HCT116 (cell line): ENCODE results near the gene TMEM164. TPM values are rescaled to one million over a fixed set of nuclear protein-coding genes. Genes with fewer than 3 reads are reported as not detected.

ENCODE experiments used
- ATAC-seq: fragments of 200-7000 bp; cut with Tn5 transposase; 2 replicates; pipeline ENCODE4 v1.9.1; 2020; ENCODE audit warnings: mild to moderate bottlenecking, moderate library complexity
- BruUV-seq: library from RNA; stranded (reverse); fragments of 400-500 nt; replicated peaks from 2 replicates; lab custom pipeline; 2021; lab: Mats Ljungman, UMichigan
- CTCF ChIA-PET: fragments of 300-600 bp; sonication (Branson Sonifier 250); formaldehyde crosslinking; loops from one replicate; lab custom pipeline; 2021; ENCODE audit warnings: antibody characterized with exemption; lab: Charles Lee
- POLR2A ChIA-PET: fragments of 300-600, 350-600 bp; sonication (Branson Sonifier 250); formaldehyde crosslinking; loops from one replicate; lab custom pipeline; 2021; ENCODE audit warnings: antibody characterized with exemption; lab: Charles Lee
- RAD21 ChIA-PET, 2 experiments: fragments of 300-600 bp; sonication (Branson Sonifier 250); formaldehyde crosslinking; loops; one replicate each; lab custom pipeline; 2023; ENCODE audit warnings: low total read pairs in 2 of 2; ENCODE audit not compliant: uncharacterized antibody in 2 of 2, unreplicated experiment in 2 of 2, low non-redundant PET in 1 of 2; lab: Charles Lee
- DNase-seq: peaks from one replicate; pipeline ENCODE4 v3.0.0-alpha.2; 2010; ENCODE audit warnings: low read depth, low spot score
- H2AFZ ChIP-seq: fragments of 200-600 bp; shearing (Covaris generic), sonication (generic); 2 replicates; pipeline ENCODE4 v1.6.1; 2017; ENCODE audit warnings: low read depth, mixed run types, mixed read lengths, antibody characterized with exemption, low read length; ENCODE audit not compliant: poor library complexity, severe bottlenecking
- H3K27ac ChIP-seq: 2 replicates; pipeline ENCODE4 v1.5.1; 2012; ENCODE audit warnings: low read depth, low read length
- H3K27me3 ChIP-seq: fragments of 200-600 bp; sonication (generic); 2 replicates; pipeline ENCODE4 v1.6.1; 2016; ENCODE audit warnings: mixed run types, low read length, mixed read lengths; ENCODE audit not compliant: insufficient read depth
- H3K36me3 ChIP-seq, 2 experiments: fragments of 200-500 bp in 1 of 2; fragments of 200-600 bp in 1 of 2; sonication (Bioruptor generic) in 1 of 2; sonication (generic) in 1 of 2; 2 replicates each; pipeline versions ENCODE4 v1.5.1 to v1.6.1; 2014 to 2016; ENCODE audit warnings: low read length in 2 of 2, inconsistent platforms in 1 of 2, mixed read lengths in 1 of 2, mixed run types in 1 of 2; ENCODE audit not compliant: insufficient read depth in 2 of 2, control insufficient read depth in 1 of 2
- H3K4me1 ChIP-seq, 2 experiments: fragments of 200-600 bp in 1 of 2; sonication (generic) in 1 of 2; 2 replicates each; pipeline versions ENCODE4 v1.5.1 to v1.6.1; 2012 to 2017; ENCODE audit warnings: low read length in 2 of 2, inconsistent platforms in 1 of 2, mild to moderate bottlenecking in 1 of 2, mixed read lengths in 1 of 2, mixed run types in 1 of 2, moderate library complexity in 1 of 2; ENCODE audit not compliant: insufficient read depth in 2 of 2, control insufficient read depth in 1 of 2
- H3K4me2 ChIP-seq: fragments of 200-600 bp; sonication (generic); 2 replicates; pipeline ENCODE4 v1.6.1; 2017; ENCODE audit warnings: mixed run types, low read length, mixed read lengths
- H3K4me3 ChIP-seq, 2 experiments: fragments of 200-600 bp in 1 of 2; sonication (generic) in 1 of 2; replicated peaks in 1 of 2; 2 replicates each; pipeline ENCODE4 v1.5.1; 2011 to 2016; ENCODE audit warnings: low read length in 2 of 2, control low read depth in 1 of 2, low read depth in 1 of 2, mild to moderate bottlenecking in 1 of 2, mixed read lengths in 1 of 2, mixed run types in 1 of 2
- H3K79me2 ChIP-seq: fragments of 200-600 bp; sonication (generic); 2 replicates; pipeline ENCODE4 v1.6.1; 2017; ENCODE audit warnings: mild to moderate bottlenecking, mixed run types, low read length, moderate library complexity, mixed read lengths; ENCODE audit not compliant: insufficient read depth
- H3K9ac ChIP-seq: fragments of 200-600 bp; sonication (generic); 2 replicates; pipeline ENCODE4 v1.6.1; 2016; ENCODE audit warnings: low read length, mixed read lengths
- H3K9me2 ChIP-seq: fragments of 200-600 bp; sonication (generic), shearing (Covaris generic); 2 replicates; pipeline ENCODE4 v1.6.1; 2017; ENCODE audit warnings: mixed run types, mild to moderate bottlenecking, moderate library complexity; ENCODE audit not compliant: insufficient read depth
- H3K9me3 ChIP-seq, 2 experiments: fragments of 200-500 bp in 1 of 2; fragments of 200-600 bp in 1 of 2; sonication (Bioruptor generic) in 1 of 2; sonication (generic) in 1 of 2; 2 replicates each; pipeline ENCODE4 v1.6.1; 2014 to 2017; ENCODE audit warnings: low read length in 2 of 2, mixed read lengths in 2 of 2, inconsistent platforms in 1 of 2, low read depth in 1 of 2, mild to moderate bottlenecking in 1 of 2, mixed run types in 1 of 2, moderate library complexity in 1 of 2; ENCODE audit not compliant: control insufficient read depth in 1 of 2, insufficient read depth in 1 of 2
- H4K20me1 ChIP-seq: fragments of 200-600 bp; sonication (generic), shearing (Covaris generic); 2 replicates; pipeline ENCODE4 v1.6.1; 2017; ENCODE audit warnings: mixed run types, mild to moderate bottlenecking, moderate library complexity; ENCODE audit not compliant: insufficient read depth
- CBX3 ChIP-seq: IDR thresholded peaks from 2 replicates; pipeline ENCODE4 v1.6.1; 2012; ENCODE audit warnings: low read depth
- CEBPB ChIP-seq: IDR thresholded peaks from 2 replicates; pipeline ENCODE4 v1.6.1; 2012; ENCODE audit warnings: low read depth
- EGR1 ChIP-seq: IDR thresholded peaks from 2 replicates; pipeline ENCODE4 v1.6.1; 2012; ENCODE audit warnings: low read depth
- ELF1 ChIP-seq: IDR thresholded peaks from 2 replicates; pipeline ENCODE4 v1.6.1; 2012; ENCODE audit warnings: low read depth, borderline replicate concordance
- EZH2 ChIP-seq: fragments of 200-600 bp; sonication (generic); IDR thresholded peaks from 2 replicates; pipeline ENCODE4 v1.6.1; 2017; ENCODE audit warnings: antibody characterized with exemption, mixed run types
- EZH2phosphoT487 ChIP-seq: fragments of 200-600 bp; IDR thresholded peaks from 2 replicates; pipeline ENCODE4 v1.6.1; 2018; ENCODE audit warnings: antibody characterized with exemption, borderline replicate concordance
- FOSL1 ChIP-seq: IDR thresholded peaks from 2 replicates; pipeline ENCODE4 v1.6.1; 2012; ENCODE audit warnings: low read depth
- JUND ChIP-seq: IDR thresholded peaks from 2 replicates; pipeline ENCODE4 v1.6.1; 2012
- POLR2A ChIP-seq: IDR thresholded peaks from 2 replicates; pipeline ENCODE4 v1.7.0; 2011; ENCODE audit warnings: borderline replicate concordance; ENCODE audit not compliant: insufficient read depth, insufficient read length; ENCODE audit errors: extremely low read depth
- RAD21 ChIP-seq: IDR thresholded peaks from 2 replicates; pipeline ENCODE4 v1.6.1; 2012; ENCODE audit warnings: low read depth, mild to moderate bottlenecking
- SIN3A ChIP-seq: IDR thresholded peaks from 2 replicates; pipeline ENCODE4 v1.6.1; 2012; ENCODE audit warnings: low read depth
- SP1 ChIP-seq: IDR thresholded peaks from 2 replicates; pipeline ENCODE4 v1.6.1; 2012; ENCODE audit warnings: low read depth
- TCF7L2 ChIP-seq: IDR thresholded peaks from 2 replicates; pipeline ENCODE4 v1.7.0; 2011; ENCODE audit warnings: borderline replicate concordance, inconsistent platforms; ENCODE audit not compliant: insufficient read depth, insufficient read length; ENCODE audit errors: extremely low read depth
- YY1 ChIP-seq: IDR thresholded peaks from 2 replicates; pipeline ENCODE4 v1.6.1; 2011; ENCODE audit warnings: low read length, low read depth, moderate library complexity, mild to moderate bottlenecking; ENCODE audit not compliant: insufficient replicate concordance; ENCODE audit errors: extremely low read depth
- ZFX ChIP-seq: fragments of 450-650 bp; IDR thresholded peaks from 2 replicates; pipeline ENCODE4 v1.6.1; 2017
- ZNF274 ChIP-seq: fragments of 200-500 bp; sonication (Bioruptor generic); IDR thresholded peaks from 2 replicates; pipeline ENCODE4 v1.6.1; 2014; ENCODE audit warnings: mild to moderate bottlenecking, low read depth, low read length, inconsistent platforms
- intact Hi-C: fragments of 100-400 bp; cut with micrococcal nuclease; formaldehyde crosslinking; loops from 2 replicates; pipeline ENCODE4 v1.10.0; 2022
- total RNA-seq: library from RNA; stranded (reverse); gene quantifications from one replicate; pipeline ENCODE4 v1.2.1, GENCODE V29; 2021; ENCODE audit not compliant: unreplicated experiment
- TF ChIP-seq, protein P1 (sequence below): IDR thresholded peaks from 2 replicates; pipeline ENCODE4 v1.6.1; 2012
- TF ChIP-seq, protein P2 (sequence below), 3 experiments: fragments of 200-600 bp in 1 of 3; sonication (generic) in 1 of 3; IDR thresholded peaks in 2 of 3; conservative IDR thresholded peaks in 1 of 3; 2 replicates each; pipeline ENCODE4 v1.5.1; 2012 to 2017; ENCODE audit warnings: low read depth in 2 of 3, low read length in 2 of 3, antibody characterized with exemption in 1 of 3, borderline replicate concordance in 1 of 3, control low read depth in 1 of 3, mild to moderate bottlenecking in 1 of 3, mixed read lengths in 1 of 3, mixed run types in 1 of 3, moderate library complexity in 1 of 3; ENCODE audit not compliant: insufficient read depth in 1 of 3
- TF ChIP-seq, protein P3 (sequence below): IDR thresholded peaks from 2 replicates; pipeline ENCODE4 v1.6.1; 2012

Gene TMEM164
- total RNA-seq, 1 experiment from 2014 or later, result 18.7 TPM

DNA sequence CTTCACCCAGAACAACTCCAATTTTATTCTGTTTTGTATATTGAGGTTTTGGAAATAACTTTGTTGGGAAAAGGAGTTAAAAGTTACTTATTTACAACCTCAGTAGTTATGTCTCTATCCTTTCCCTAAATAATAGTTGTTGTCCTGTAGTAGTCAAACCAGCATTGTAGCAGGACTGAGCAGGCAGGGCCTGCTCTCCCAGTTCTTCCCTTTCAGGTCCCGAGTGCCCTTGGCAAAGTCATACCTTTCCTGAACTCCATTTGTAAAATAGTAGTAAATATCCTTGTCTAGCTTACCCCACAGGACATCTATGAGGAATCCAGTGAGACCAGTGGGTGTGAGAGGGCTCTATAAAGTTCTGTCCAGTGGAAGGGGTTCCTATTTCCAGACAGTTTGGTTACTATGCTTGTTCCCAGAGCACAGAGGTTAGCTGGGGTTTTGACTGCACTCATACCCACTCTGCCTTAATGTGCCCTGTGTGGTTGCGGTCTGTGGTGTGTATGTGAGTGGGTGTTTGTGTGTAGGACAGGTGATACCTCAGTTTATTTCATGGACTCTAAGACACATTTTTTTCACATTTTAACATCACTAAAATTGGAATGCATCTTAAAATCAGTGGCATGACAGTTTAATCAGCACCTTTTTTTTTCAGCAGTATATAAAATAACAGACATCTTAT, 178.7 kb downstream of the TMEM164 start:
- POLR2A ChIA-PET, result no interaction called here
- H3K4me2 ChIP-seq, result peak overlapping the region; percentile 62
- TF ChIP-seq, protein P1, sequence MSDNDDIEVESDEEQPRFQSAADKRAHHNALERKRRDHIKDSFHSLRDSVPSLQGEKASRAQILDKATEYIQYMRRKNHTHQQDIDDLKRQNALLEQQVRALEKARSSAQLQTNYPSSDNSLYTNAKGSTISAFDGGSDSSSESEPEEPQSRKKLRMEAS, result no peak
- TF ChIP-seq EZH2, result no peak
- no peak for TF ChIP-seq CBX3
- no peak for TF ChIP-seq JUND
- TF ChIP-seq ZNF274, result no peak
- TF ChIP-seq, protein P2, sequence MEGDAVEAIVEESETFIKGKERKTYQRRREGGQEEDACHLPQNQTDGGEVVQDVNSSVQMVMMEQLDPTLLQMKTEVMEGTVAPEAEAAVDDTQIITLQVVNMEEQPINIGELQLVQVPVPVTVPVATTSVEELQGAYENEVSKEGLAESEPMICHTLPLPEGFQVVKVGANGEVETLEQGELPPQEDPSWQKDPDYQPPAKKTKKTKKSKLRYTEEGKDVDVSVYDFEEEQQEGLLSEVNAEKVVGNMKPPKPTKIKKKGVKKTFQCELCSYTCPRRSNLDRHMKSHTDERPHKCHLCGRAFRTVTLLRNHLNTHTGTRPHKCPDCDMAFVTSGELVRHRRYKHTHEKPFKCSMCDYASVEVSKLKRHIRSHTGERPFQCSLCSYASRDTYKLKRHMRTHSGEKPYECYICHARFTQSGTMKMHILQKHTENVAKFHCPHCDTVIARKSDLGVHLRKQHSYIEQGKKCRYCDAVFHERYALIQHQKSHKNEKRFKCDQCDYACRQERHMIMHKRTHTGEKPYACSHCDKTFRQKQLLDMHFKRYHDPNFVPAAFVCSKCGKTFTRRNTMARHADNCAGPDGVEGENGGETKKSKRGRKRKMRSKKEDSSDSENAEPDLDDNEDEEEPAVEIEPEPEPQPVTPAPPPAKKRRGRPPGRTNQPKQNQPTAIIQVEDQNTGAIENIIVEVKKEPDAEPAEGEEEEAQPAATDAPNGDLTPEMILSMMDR (IDR thresholded peaks at IDR 0.05 in 2 of 3, conservative IDR thresholded peaks at IDR 0.05 in 1 of 3; ENCODE audit: borderline replicate concordance in 1 of 3, insufficient read depth in 1 of 3, low read depth in 2 of 3, low read length in 2 of 3), result no peak
- TF ChIP-seq ZFX, result no peak
- TF ChIP-seq SIN3A, result no peak
- TF ChIP-seq TCF7L2, result no peak
- TF ChIP-seq, protein P3, sequence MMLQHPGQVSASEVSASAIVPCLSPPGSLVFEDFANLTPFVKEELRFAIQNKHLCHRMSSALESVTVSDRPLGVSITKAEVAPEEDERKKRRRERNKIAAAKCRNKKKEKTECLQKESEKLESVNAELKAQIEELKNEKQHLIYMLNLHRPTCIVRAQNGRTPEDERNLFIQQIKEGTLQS, result no peak
- TF ChIP-seq YY1, result no peak
- TF ChIP-seq RAD21, result no peak
- TF ChIP-seq CEBPB, result no peak
- TF ChIP-seq SP1, result no peak
- no peak for TF ChIP-seq FOSL1
- TF ChIP-seq ELF1, result no peak
- TF ChIP-seq POLR2A, result no peak
- TF ChIP-seq EGR1, result no peak
- TF ChIP-seq EZH2phosphoT487, result no peak
- TF ChIP-seq, all 23 proteins: peak for 0
- H3K9ac ChIP-seq, result peak overlapping the region; percentile 11; the same call in 1 of the 2 replicates
- H3K79me2 ChIP-seq, result no peaks in the 10 kb centered on the region
- ChIA-PET RAD21 (interaction anchor here in 1 of 2 experiments (0.6 kb wide), 1 partner anchor 259 kb away, joined by 4 read pairs; no protein-coding TSS in a partner anchor), CTCF (interaction anchor here (1.1 to 1.3 kb wide), 2 partner anchors 13 to 21 kb away, joined by 4 to 8 read pairs; no protein-coding TSS in a partner anchor)
- H3K36me3 ChIP-seq, result no peaks in the 10 kb centered on the region
- peak; percentile 37 for ATAC-seq
- peak overlapping the region in 1 of 2 experiments; percentile 20; a peak in 1 of 4 replicates for H3K4me3 ChIP-seq
- peaks cover 43 to 55% of the 10 kb centered on the region in 2 experiments for H3K4me1 ChIP-seq
- intact Hi-C loops, result no loop called here
- H3K9me3 ChIP-seq, result no peaks in the 10 kb centered on the region
- no TSS peak for BruUV-seq
- H3K27me3 ChIP-seq, result no peaks in the 10 kb centered on the region
- DNase-seq, result no peak
- no peaks in the 10 kb centered on the region for H3K9me2 ChIP-seq
- no peak overlapping the region for H2AFZ ChIP-seq
- H4K20me1 ChIP-seq, result no peaks in the 10 kb centered on the region
- H3K27ac ChIP-seq, result peak overlapping the region; percentile 66
